ENCODE measurements around the gene ZDHHC8.
A peak's percentile ranks its signal among the peaks of the same experiment; 100 is the strongest.

The ZDHHC8 gene

DNA sequence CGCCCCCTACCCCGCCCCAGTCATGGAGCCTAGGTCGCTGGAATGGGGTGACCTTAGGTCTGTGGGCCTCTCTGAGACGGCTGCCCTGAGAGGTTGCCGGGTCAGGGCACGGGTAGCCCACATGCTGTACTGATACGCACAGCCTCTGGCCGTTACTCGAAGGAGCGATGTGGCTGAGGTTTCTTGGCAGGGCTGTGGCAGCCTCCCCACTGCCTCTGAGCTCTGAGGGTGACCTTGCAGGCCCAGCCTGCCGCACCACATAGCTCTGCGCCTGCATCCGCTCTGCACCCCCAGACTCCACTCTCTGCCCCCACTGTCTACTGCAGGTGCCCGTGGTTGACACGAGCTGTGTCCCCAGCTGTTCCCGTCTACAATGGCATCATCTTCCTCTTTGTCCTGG lies 7.3 kb downstream of the ZDHHC8 start:
- H3K27ac Mint-ChIP-seq, result peak overlapping the region; percentile 54
- no peaks in the 10 kb centered on the region for H3K27me3 Mint-ChIP-seq
- H3K36me3 Mint-ChIP-seq (ENCODE audit: low read depth), result no peaks in the 10 kb centered on the region
- no peak overlapping the region for H3K4me3 Mint-ChIP-seq
- H3K9me3 Mint-ChIP-seq, result no peaks in the 10 kb centered on the region
- peaks cover 17% of the 10 kb centered on the region for H3K4me1 Mint-ChIP-seq (ENCODE audit: low read depth)

- no peaks in the 10 kb centered on the region for H3K36me3 Mint-ChIP-seq (ENCODE audit: low read depth)
- H3K4me3 Mint-ChIP-seq, result no peak overlapping the region
- H3K27ac Mint-ChIP-seq, result peak overlapping the region; percentile 54
- H3K9me3 Mint-ChIP-seq, result no peaks in the 10 kb centered on the region
- H3K27me3 Mint-ChIP-seq, result no peaks in the 10 kb centered on the region
- H3K4me1 Mint-ChIP-seq (ENCODE audit: low read depth), result peaks cover 12% of the 10 kb centered on the region
Measured at GRCh38 chr22:20139391-20140106, 7.9 kb downstream of the ZDHHC8 start.

DNA sequence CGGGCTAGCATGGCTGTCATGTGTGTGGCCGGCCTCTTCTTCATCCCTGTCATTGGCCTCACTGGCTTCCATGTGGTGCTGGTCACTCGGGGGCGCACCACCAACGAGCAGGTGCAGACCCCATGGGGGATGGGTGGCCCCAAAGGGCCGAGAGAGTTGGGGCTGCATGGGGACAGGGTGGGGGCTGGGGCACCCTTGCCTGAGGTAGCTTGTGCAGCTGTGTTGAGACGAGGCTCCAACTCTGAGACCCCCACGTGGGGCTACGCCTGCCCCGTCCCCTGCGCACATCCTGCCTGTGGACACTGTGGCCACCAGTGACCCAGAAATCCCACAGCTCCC lies 8.5 kb downstream of the ZDHHC8 start:
- no peak overlapping the region for H3K4me3 Mint-ChIP-seq
- H3K4me1 Mint-ChIP-seq (ENCODE audit: low read depth), result peaks cover 10% of the 10 kb centered on the region
- H3K9me3 Mint-ChIP-seq, result no peaks in the 10 kb centered on the region
- H3K27ac Mint-ChIP-seq, result no peak overlapping the region
- H3K27me3 Mint-ChIP-seq, result no peaks in the 10 kb centered on the region
- no peaks in the 10 kb centered on the region for H3K36me3 Mint-ChIP-seq (ENCODE audit: low read depth)

GRCh38 chr22:20140521-20140964 lies 8.9 kb downstream of the ZDHHC8 start:
- peaks cover 10% of the 10 kb centered on the region for H3K4me1 Mint-ChIP-seq (ENCODE audit: low read depth)
- H3K36me3 Mint-ChIP-seq (ENCODE audit: low read depth), result no peaks in the 10 kb centered on the region
- no peaks in the 10 kb centered on the region for H3K9me3 Mint-ChIP-seq
- no peaks in the 10 kb centered on the region for H3K27me3 Mint-ChIP-seq
- H3K27ac Mint-ChIP-seq, result no peak overlapping the region
- H3K4me3 Mint-ChIP-seq, result no peak overlapping the region

GRCh38 chr22:20141186-20142077 lies 9.8 kb downstream of the ZDHHC8 start:
- no peaks in the 10 kb centered on the region for H3K9me3 Mint-ChIP-seq
- H3K36me3 Mint-ChIP-seq (ENCODE audit: low read depth), result no peaks in the 10 kb centered on the region
- peaks cover 8% of the 10 kb centered on the region for H3K4me1 Mint-ChIP-seq (ENCODE audit: low read depth)
- no peaks in the 10 kb centered on the region for H3K27me3 Mint-ChIP-seq
- H3K27ac Mint-ChIP-seq, result no peak overlapping the region
- no peak overlapping the region for H3K4me3 Mint-ChIP-seq

DNA sequence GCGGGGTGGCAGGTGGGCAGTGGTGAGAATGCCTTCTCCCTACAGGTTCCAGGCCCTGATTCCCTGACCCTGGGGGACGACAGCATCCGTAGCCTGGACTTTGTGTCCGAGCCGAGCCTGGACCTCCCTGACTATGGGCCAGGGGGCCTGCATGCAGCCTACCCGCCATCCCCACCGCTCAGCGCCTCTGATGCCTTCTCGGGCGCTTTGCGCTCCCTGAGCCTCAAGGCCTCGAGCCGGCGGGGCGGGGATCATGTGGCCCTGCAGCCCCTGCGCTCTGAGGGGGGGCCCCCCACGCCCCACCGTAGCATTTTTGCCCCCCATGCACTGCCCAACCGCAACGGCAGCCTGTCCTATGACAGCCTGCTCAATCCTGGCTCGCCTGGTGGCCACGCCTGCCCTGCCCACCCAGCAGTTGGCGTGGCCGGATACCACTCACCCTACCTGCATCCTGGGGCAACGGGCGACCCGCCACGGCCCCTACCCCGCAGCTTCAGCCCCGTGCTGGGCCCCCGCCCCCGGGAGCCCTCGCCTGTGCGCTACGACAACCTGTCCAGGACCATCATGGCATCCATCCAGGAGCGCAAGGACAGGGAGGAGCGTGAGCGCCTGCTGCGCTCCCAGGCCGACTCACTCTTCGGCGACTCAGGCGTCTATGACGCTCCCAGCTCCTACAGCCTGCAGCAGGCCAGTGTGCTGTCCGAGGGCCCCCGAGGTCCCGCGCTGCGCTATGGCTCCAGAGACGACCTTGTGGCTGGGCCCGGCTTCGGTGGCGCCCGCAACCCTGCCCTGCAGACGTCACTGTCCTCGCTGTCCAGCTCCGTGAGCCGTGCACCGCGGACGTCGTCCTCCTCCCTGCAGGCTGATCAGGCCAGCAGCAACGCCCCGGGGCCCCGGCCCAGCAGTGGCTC lies 11.4 kb downstream of the ZDHHC8 start:
- Mint-ChIP-seq H3K4me1 (ENCODE audit: low read depth) (peaks cover 6% of the 10 kb centered on the region), H3K4me3 (no peak overlapping the region), H3K27me3 (no peaks in the 10 kb centered on the region), H3K9me3 (no peaks in the 10 kb centered on the region), H3K27ac (no peak overlapping the region), H3K36me3 (ENCODE audit: low read depth) (no peaks in the 10 kb centered on the region)

GRCh38 chr22:20143883-20144665 lies 12.5 kb downstream of the ZDHHC8 start:
- Mint-ChIP-seq H3K36me3 (ENCODE audit: low read depth) (no peaks in the 10 kb centered on the region), H3K9me3 (no peaks in the 10 kb centered on the region), H3K27ac (no peak overlapping the region), H3K27me3 (no peaks in the 10 kb centered on the region), H3K4me1 (ENCODE audit: low read depth) (peaks cover 4% of the 10 kb centered on the region), H3K4me3 (no peak overlapping the region)

DNA sequence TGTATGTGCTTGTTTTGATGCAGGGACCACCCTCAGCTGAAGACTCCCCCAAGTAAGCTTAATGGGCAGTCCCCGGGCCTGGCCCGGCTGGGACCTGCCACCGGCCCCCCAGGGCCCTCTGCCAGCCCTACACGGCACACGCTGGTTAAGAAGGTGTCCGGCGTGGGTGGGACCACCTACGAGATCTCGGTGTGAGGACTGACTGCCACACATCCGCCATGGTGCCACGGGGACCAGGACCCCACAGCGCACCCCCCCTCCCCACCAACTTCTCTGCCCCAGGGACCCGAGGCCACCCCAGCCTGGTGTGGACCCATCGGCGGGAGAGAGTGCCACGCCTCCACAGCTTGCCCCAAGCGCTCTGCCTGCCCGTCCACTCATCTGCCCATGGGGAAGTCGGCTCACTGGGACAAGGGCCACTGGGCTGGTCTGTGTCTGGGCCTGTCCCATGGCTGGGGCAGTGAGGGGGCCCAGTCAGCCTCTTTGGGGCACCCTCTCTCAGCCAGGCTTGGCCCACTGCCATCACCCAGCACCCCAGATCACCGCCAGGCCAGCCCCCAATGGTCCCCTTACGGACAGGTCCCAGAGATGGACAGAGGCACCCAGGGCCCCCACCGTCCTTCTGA lies 13.7 kb downstream of the ZDHHC8 start:
- H3K4me1 Mint-ChIP-seq (ENCODE audit: low read depth), result peaks cover 4% of the 10 kb centered on the region
- no peaks in the 10 kb centered on the region for H3K9me3 Mint-ChIP-seq
- H3K4me3 Mint-ChIP-seq, result no peak overlapping the region
- H3K36me3 Mint-ChIP-seq (ENCODE audit: low read depth), result no peaks in the 10 kb centered on the region
- no peaks in the 10 kb centered on the region for H3K27me3 Mint-ChIP-seq
- no peak overlapping the region for H3K27ac Mint-ChIP-seq

DNA sequence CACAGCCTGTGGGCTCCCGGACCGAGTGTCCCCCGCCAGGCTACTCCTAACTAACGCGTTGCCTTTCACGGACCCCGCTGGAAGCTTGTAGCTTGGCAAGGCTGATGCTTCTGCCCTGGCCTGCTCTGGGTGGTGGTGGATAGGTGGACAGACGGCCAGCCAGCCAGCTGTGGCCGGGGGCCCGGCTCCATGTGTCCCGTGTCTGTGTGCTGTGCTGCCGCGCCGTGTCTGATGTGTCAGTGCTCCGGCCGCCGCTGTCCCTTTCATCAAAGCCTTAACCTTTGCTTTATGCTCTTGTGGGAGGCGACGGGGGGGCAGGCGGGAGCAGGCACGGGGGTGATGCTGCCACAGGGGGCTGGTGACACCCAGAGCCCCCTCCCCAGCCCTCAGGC lies 14.2 kb downstream of the ZDHHC8 start:
- Mint-ChIP-seq H3K27me3 (no peaks in the 10 kb centered on the region), H3K27ac (no peak overlapping the region), H3K9me3 (no peaks in the 10 kb centered on the region), H3K36me3 (ENCODE audit: low read depth) (no peaks in the 10 kb centered on the region), H3K4me1 (ENCODE audit: low read depth) (peaks cover 4% of the 10 kb centered on the region), H3K4me3 (no peak overlapping the region)

- Mint-ChIP-seq H3K4me1 (ENCODE audit: low read depth) (peaks cover 4% of the 10 kb centered on the region), H3K36me3 (ENCODE audit: low read depth) (no peaks in the 10 kb centered on the region), H3K9me3 (no peaks in the 10 kb centered on the region), H3K4me3 (no peak overlapping the region), H3K27me3 (no peaks in the 10 kb centered on the region), H3K27ac (no peak overlapping the region)
Measured at GRCh38 chr22:20146777-20147176, 15.2 kb downstream of the ZDHHC8 start.

DNA sequence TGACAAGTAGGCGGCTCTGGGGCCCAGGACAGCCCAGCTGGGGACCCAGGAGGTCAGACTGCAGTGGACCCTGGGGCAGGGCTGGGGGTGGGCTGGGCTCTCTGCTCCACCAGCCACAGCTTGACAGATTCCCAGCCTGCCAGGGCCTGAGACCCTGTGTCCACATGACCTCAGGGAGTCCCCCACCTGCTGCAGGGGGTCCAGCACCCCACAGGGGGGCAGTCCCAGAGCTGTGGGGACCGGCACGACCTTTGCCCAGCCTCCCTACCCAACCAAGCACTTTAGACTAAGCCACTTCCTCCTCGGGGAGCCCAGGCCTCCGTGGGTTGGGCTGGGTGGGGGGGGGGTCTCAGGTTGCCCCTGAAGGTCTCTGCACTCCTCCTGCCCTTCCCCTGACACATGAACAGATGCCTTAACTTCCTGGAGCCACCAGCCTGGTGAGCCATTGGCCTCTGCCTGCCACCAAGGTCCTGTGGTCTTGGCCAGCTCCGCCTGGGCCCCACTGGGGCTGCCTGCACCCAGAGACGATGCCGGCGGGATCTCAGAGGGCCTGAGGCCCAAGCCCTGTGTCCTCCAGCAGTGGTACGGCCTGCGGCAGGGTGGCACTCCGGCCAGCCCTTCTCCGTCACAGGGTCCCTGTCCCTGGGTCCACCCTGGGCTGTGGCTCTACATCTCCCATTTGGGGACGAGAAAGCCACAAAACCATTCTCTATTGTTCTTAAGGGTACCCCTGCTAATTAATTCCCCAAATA lies 15.8 kb downstream of the ZDHHC8 start:
- peaks cover 4% of the 10 kb centered on the region for H3K4me1 Mint-ChIP-seq (ENCODE audit: low read depth)
- H3K4me3 Mint-ChIP-seq, result no peak overlapping the region
- no peaks in the 10 kb centered on the region for H3K36me3 Mint-ChIP-seq (ENCODE audit: low read depth)
- H3K9me3 Mint-ChIP-seq, result no peaks in the 10 kb centered on the region
- no peak overlapping the region for H3K27ac Mint-ChIP-seq
- H3K27me3 Mint-ChIP-seq, result no peaks in the 10 kb centered on the region

- Mint-ChIP-seq H3K27ac (no peak overlapping the region), H3K36me3 (ENCODE audit: low read depth) (no peaks in the 10 kb centered on the region), H3K4me1 (ENCODE audit: low read depth) (peaks cover 4% of the 10 kb centered on the region), H3K27me3 (no peaks in the 10 kb centered on the region), H3K9me3 (no peaks in the 10 kb centered on the region), H3K4me3 (no peak overlapping the region)
Measured at GRCh38 chr22:20148414-20148813, 16.8 kb downstream of the ZDHHC8 start.

Measured in stimulated activated naive CD8-positive, alpha-beta T cell treated with anti-CD3 and anti-CD28 coated beads, Interleukin-15, Interleukin-2, amounts not matched to agents 100 ng/mL and 50 ng/mL, for 24 hours (primary cell).